Panc1 (cell line): ENCODE results near the gene BCAN.

ENCODE experiments used
- POLR2AphosphoS5 ChIP-seq: IDR thresholded peaks from 2 replicates; pipeline ENCODE4 v1.6.1; 2012; ENCODE audit warnings: mild to moderate bottlenecking, low read depth, low read length, moderate library complexity
- SIN3A ChIP-seq: IDR thresholded peaks from 2 replicates; pipeline ENCODE4 v1.6.1; 2012; ENCODE audit warnings: low read depth, mild to moderate bottlenecking, low read length, moderate library complexity, borderline replicate concordance; ENCODE audit not compliant: insufficient read depth
- TCF7L2 ChIP-seq: IDR thresholded peaks from 2 replicates; pipeline ENCODE4 v1.6.1; 2011; ENCODE audit warnings: mild to moderate bottlenecking, low read depth, low read length, inconsistent platforms
- TF ChIP-seq, protein P1 (sequence below): fragments of 450-650 bp; IDR thresholded peaks from 2 replicates; pipeline ENCODE4 v1.5.1; 2017; ENCODE audit warnings: mild to moderate bottlenecking

- TF ChIP-seq, protein P1, sequence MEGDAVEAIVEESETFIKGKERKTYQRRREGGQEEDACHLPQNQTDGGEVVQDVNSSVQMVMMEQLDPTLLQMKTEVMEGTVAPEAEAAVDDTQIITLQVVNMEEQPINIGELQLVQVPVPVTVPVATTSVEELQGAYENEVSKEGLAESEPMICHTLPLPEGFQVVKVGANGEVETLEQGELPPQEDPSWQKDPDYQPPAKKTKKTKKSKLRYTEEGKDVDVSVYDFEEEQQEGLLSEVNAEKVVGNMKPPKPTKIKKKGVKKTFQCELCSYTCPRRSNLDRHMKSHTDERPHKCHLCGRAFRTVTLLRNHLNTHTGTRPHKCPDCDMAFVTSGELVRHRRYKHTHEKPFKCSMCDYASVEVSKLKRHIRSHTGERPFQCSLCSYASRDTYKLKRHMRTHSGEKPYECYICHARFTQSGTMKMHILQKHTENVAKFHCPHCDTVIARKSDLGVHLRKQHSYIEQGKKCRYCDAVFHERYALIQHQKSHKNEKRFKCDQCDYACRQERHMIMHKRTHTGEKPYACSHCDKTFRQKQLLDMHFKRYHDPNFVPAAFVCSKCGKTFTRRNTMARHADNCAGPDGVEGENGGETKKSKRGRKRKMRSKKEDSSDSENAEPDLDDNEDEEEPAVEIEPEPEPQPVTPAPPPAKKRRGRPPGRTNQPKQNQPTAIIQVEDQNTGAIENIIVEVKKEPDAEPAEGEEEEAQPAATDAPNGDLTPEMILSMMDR, result no peak; the same call in none of the 2 replicates
- TF ChIP-seq POLR2AphosphoS5, result no peak
- TF ChIP-seq TCF7L2, result no peak
- no peak for TF ChIP-seq SIN3A
Observed at GRCh38 chr1:156626079-156626438, 15.9 kb upstream of the BCAN start.
